HG03354 (cell line): ENCODE measurements around the gene CHD1.
"Not testable (repeated sequence)": the region's sequence is repeated elsewhere in the genome, so short reads cannot be mapped to it uniquely, and the experiment has no call there.

Experiments used
- ATAC-seq: cut with Tn5 transposase; IDR thresholded peaks from one replicate; pipeline ENCODE4 v1.9.1; 2021; ENCODE audit warnings: mild to moderate bottlenecking; ENCODE audit not compliant: unreplicated experiment, poor library complexity, severe bottlenecking

The CHD1 gene

GRCh38 chr5:98928873-98929709, at the start of gene CHD1:
CHD1 (minus strand) TSS chr5:98929007; CDS start chr5:98926386, 2,621 bp downstream.
- peak; percentile 76 for ATAC-seq

- no peak for ATAC-seq
Measured at GRCh38 chr5:98978528-98978927, 49.7 kb upstream of the CHD1 start.

- ATAC-seq: no peak
Measured at GRCh38 chr5:98977723-98978122, 48.9 kb upstream of the CHD1 start.

GRCh38 chr5:98975682-98976407, 47.0 kb upstream of the CHD1 start:
- peak; percentile 93 for ATAC-seq

- no peak for ATAC-seq
Measured at GRCh38 chr5:98975223-98975622, 46.4 kb upstream of the CHD1 start.

- ATAC-seq: no peak
Measured at GRCh38 chr5:98969400-98969799, 40.6 kb upstream of the CHD1 start.

GRCh38 chr5:98968056-98968564, 39.3 kb upstream of the CHD1 start:
- ATAC-seq: no peak

GRCh38 chr5:98965226-98965625, 36.4 kb upstream of the CHD1 start:
- no peak for ATAC-seq

- ATAC-seq: no peak
Measured at GRCh38 chr5:98964621-98965020, 35.8 kb upstream of the CHD1 start.

GRCh38 chr5:98963019-98963418, 34.2 kb upstream of the CHD1 start:
- ATAC-seq: no peak

- no peak for ATAC-seq
Measured at GRCh38 chr5:98962587-98962986, 33.8 kb upstream of the CHD1 start.

- ATAC-seq: no peak
Measured at GRCh38 chr5:98961665-98962344, 33.0 kb upstream of the CHD1 start.

GRCh38 chr5:98957307-98957706, 28.5 kb upstream of the CHD1 start:
- no peak for ATAC-seq

GRCh38 chr5:98955888-98956287, 27.1 kb upstream of the CHD1 start:
- ATAC-seq: not testable (repeated sequence)

GRCh38 chr5:98955471-98955870, 26.7 kb upstream of the CHD1 start:
- not testable (repeated sequence) for ATAC-seq

- ATAC-seq: no peak
Measured at GRCh38 chr5:98954392-98955028, 25.7 kb upstream of the CHD1 start.

GRCh38 chr5:98942847-98943246, 14.0 kb upstream of the CHD1 start:
- no peak for ATAC-seq

GRCh38 chr5:98941131-98941883, 12.5 kb upstream of the CHD1 start:
- ATAC-seq: no peak

- no peak for ATAC-seq
Measured at GRCh38 chr5:98940581-98940980, 11.8 kb upstream of the CHD1 start.
